Peyer's patch (tissue), 4 donors: Measurements from ENCODE around the gene ARFGAP1.

Experiments
- CTCF ChIP-seq, 6 experiments: fragments of 450-650 bp in 4 of 6; fragments of 200-600 bp in 2 of 6; sonication (generic) in 1 of 6; IDR thresholded peaks; one replicate each; pipeline ENCODE4 v1.5.1; 2017 to 2019; ENCODE audit warnings: antibody characterized with exemption in 6 of 6, mild to moderate bottlenecking in 3 of 6, moderate library complexity in 1 of 6
- POLR2A ChIP-seq, 2 donors: fragments of 450-650 bp; IDR thresholded peaks; one replicate each; pipeline ENCODE4 v1.5.1; 2017; ENCODE audit warnings: antibody characterized with exemption in 2 of 2, mild to moderate bottlenecking in 2 of 2, moderate library complexity in 2 of 2

- TF ChIP-seq CTCF (IDR thresholded peaks at IDR 0.05) (no peak), POLR2A (IDR thresholded peaks at IDR 0.05) (no peak)
These were observed 16.1 kb downstream of the ARFGAP1 start for GRCh38 chr20:63288581-63289251.
